T follicular helper cell (primary cell): ENCODE results near the gene DOK6.

ENCODE experiments used
- DNase-seq: peaks from one replicate; pipeline ENCODE4 v3.0.0-alpha.2; 2020; ENCODE audit warnings: low read depth

The DOK6 gene

GRCh38 chr18:69539404-69539803 lies 138.7 kb downstream of the DOK6 start:
- DNase-seq, result no peak

DNA sequence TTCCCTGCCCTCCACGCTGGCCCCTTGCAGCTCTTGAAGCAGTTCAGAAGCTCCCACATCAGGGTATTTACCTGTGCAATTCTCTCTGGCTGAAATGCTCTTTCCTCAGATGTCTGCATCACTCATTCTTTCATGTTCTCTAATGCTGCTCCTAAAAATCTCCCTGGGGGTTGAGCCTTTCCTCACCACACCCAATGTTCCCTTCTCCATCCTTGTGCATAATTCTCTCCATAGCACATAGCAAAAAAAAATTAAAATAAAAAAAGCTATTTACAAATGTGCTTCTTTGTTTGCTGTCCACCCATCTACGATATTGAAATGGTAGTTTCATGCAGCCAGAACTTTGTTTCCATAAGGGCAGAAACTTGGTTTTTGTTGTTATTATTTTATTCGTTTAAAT lies 155.5 kb downstream of the DOK6 start:
- DNase-seq, result no peak

GRCh38 chr18:69557282-69557681 lies 156.6 kb downstream of the DOK6 start:
- DNase-seq, result no peak

DNA sequence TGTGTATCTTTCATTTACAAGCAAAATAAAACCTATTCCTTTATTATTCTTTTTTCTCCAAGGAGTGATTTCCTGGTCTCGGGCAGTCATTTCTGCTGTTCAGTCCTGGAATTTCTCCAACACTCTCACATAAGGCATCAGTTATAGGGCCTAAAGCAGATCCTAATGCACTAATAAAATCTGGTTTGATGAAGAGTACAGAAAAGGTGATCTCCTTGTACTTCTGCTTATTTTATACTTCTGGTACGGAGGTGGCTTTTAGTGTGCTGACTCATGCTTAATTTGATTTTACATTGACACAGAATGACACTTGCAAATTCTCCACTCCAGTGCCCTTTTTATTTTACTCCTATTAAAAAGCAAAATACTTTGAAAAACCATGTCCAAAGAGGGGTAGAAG lies 157.4 kb downstream of the DOK6 start:
- DNase-seq, result no peak

DNA sequence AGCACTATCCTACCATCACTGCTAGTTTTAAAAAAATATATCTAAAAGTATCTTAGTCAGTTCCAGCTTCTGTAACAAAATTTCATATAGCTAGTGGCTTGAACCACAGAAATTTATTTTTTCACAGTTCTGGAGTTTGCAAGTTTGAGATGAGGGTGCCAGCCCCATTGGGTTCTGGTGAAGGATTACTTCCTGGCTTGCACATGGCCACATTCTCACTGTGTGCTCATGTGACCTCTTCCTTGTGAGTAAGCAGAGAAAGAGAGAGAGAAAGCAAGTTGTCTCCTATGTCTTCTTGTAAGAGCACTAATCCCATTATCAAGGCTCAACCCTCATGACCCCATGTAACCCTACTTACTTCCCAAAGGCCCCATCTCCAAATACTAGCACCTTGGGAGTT lies 158.9 kb downstream of the DOK6 start:
- DNase-seq, result no peak

DNA sequence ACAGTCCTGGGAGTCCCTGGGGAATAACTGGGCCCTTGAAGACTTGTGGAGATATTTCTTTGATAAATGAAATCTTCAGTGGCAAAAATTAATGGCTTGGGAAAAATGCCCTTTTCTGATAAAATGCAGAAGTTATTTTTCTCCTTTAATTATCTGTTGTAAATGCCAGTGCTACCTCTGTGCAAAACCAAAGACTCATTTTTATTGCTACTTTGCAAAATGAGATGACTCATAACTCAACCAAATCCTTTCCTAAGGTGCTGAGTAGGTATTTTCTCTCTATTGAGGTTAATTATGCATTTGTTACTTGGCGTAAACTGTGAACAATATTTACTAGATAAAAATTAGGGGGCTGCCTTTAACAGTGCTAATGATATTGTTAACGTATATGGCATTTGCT lies 163.9 kb downstream of the DOK6 start:
- no peak for DNase-seq

- DNase-seq, result no peak
Observed at GRCh38 chr18:69567813-69568488, 167.3 kb downstream of the DOK6 start.

DNA sequence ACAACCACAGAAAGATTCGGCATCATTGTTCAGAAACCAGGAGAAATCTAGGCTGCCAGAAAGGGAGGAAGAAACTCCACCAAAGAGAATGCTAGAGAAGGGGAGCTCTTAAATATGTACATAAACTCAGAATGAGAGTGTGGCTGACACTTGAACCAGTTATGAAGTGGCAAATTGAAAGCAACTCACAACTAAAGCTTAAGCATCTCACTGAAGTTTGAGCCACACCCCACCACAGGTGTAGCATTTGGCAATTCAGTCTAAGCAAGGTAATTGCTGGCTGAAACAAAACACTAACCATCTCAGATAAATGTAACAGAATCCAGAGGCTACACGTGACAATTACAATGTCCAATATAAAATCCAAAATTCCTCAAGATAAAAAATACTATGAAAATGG lies 168.4 kb downstream of the DOK6 start:
- DNase-seq, result no peak

- DNase-seq, result no peak
Observed at GRCh38 chr18:69574401-69574800, 173.7 kb downstream of the DOK6 start.

DNA sequence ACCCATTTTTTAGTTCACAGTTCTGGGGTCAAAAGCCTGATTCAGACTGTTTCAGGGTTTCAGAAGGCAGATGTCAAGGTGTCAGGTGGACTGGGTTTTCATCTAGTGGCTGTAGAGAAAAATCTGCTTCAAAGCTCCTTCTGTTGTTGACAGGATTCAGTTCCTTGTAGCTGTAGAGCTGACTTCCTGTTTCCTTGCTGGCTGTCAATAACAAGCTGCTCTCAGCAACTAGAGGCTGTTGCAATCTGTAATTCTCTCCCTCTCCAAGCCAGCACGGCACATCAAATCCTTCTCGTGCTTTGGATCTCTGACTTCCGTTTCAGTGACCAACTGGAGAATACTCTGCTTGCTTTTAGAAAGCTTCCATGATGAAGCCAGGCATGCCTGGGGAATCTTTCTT lies 179.4 kb downstream of the DOK6 start:
- DNase-seq, result no peak

- DNase-seq, result no peak
Observed at GRCh38 chr18:69584429-69584828, 183.7 kb downstream of the DOK6 start.

GRCh38 chr18:69585696-69586095 lies 185.0 kb downstream of the DOK6 start:
- no peak for DNase-seq

- DNase-seq, result no peak
Observed at GRCh38 chr18:69586537-69586936, 185.8 kb downstream of the DOK6 start.

DNA sequence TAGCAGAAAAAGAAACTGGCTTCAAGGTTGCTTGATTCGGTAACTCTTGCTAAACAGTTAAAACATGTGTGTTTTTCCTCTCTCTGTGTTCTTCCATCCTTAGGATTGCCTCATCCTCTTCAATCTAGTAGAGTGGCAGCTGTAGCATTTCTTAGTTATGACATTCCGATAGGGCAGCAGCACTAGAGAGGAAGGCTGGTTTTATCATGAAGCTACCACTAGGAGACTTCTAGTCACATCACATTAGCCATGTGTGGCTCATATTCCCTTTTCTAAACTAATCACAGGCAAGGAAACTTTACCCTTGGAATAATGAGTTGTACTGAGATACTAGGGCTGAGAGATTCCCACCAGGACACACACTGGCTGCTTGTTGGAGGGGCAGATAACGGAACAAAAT lies 187.6 kb downstream of the DOK6 start:
- DNase-seq, result no peak

DNA sequence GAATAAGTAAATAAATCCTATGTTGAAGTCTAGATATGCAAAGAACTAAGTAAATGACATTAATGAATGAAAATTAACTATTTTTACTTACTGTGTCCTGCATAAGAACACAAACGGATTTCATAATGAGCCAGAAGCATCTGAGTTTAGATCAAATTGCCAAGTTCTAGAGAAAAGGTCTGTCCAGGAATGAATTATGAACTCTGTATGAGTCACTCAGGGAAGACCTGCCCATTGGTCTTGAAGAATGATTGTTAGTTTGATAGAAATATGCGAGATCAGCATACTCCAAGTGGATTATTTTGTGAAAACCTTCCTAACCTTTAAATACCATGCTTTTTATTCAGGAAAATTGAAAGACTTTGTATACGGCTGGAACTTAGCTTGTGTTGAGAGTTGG lies 189.5 kb downstream of the DOK6 start:
- DNase-seq, result no peak

GRCh38 chr18:69596345-69596744 lies 195.7 kb downstream of the DOK6 start:
- DNase-seq, result no peak

DNA sequence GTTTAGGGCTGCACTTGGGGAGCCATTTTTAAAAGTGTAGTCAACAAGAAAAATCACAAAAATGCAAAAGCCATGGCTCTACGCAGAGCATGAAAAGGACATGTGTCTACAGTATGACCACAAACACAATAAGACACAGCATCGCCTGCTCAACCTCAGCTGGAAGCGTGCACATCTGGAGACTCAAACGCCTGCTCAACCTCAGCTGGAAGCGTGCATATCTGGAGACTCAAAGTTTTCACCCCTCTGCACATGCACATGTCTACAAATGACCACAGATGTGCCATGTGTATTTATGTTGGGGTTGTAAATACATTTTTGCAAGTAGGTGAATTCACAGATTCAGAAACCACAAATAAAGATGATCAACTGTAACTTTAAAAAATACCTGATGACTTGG lies 196.9 kb downstream of the DOK6 start:
- DNase-seq, result no peak

- no peak for DNase-seq
Observed at GRCh38 chr18:69599377-69599776, 198.7 kb downstream of the DOK6 start.

GRCh38 chr18:69612242-69612641 lies 211.6 kb downstream of the DOK6 start:
- DNase-seq, result no peak

GRCh38 chr18:69616114-69616513 lies 215.4 kb downstream of the DOK6 start:
- no peak for DNase-seq

DNA sequence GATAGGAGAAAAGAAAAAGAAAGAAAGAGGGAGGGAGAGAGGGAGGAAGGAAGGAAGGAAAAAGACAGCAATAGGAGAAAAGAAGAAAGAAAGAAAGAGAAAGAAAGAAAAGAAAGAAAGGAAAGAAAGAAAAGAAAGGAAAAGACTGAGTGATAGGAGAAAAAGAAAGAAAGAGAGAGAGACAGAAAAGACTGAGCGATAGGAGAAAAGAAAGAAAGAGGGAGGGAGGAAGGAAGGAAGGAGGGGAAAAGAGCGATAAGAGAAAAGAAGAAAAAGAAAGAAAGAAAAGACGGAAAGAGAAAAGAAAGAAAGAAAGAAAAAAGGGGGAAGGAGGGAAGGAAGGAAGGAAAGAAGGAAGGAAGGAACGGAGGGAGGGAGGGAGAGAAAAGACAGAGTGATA lies 216.7 kb downstream of the DOK6 start:
- no peak for DNase-seq

DNA sequence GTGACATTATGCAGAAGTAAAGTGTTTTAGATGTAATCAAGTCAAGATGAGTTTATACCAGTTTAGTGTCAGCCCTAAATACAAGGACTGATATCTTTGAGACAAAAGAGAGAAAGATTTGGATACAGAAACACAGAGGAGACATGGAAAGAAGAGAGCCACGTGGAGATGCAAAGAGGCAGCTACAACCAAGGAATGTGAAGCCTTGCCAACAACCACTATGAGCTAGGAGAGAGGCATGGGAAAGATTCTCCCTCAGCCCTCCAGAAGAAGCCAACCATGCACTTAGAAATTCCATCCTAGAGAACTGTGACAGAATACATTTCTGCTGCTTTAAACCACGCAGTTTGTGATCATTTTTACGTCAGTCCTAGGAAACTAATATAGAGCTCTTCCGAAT lies 217.2 kb downstream of the DOK6 start:
- no peak for DNase-seq

DNA sequence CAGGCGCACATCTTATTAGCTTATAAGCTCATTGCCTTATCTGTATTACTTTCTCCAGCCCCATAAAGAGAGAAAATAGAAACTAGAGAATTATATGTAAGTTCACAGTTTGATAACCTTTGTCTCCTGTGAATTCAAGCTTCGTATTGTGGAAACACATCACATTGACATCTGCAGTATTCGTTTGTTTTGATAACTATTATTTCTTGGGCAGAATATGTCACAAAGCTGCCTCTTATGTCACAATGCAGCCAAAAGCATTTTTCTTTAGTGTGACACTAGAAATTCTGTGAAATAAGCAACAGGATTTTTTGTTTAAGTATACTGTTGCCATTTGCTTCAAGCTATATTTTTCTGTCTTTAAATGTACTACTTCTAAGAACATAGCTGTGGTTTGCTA lies 221.5 kb downstream of the DOK6 start:
- no peak for DNase-seq

DNA sequence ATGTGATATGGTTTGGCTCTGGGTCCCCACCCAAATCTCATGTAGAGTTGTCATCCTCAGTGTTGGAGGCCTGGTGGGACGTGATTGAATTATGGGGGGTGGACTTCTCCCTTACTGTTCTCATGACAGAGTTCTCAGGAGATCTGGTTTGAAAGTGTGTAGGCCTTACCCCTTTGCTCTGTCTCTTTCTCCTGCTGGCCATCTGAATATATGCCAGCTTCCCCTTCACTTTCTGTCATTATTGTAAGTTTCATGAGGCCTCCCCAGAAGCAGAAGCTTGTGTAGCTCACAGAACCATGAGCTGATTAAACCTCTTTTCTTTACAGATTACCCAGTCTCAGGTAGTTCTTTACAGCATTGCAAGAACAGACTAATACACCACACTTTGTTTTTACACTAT lies 222.3 kb downstream of the DOK6 start:
- no peak for DNase-seq

DNA sequence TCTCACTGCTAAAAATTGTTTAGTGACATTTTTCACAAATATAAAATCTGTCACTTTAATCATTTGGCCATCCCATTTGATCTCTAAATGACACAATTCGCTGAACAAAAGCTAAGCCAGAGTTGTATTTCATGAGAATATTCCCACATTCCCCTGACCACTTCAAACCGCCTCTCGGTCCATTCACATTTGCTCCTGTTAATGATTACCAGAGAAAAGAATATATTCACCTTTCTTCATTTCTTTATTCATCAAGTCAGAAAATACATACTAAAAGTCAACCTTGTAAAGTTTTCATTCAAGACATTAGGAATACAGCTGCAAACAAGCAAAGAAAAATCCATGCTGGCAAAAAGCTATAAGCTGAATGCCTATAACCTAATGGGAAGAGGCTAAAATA lies 225.5 kb downstream of the DOK6 start:
- DNase-seq, result no peak
